Measurements from ENCODE around the gene JAKMIP1.

The JAKMIP1 gene

DNA sequence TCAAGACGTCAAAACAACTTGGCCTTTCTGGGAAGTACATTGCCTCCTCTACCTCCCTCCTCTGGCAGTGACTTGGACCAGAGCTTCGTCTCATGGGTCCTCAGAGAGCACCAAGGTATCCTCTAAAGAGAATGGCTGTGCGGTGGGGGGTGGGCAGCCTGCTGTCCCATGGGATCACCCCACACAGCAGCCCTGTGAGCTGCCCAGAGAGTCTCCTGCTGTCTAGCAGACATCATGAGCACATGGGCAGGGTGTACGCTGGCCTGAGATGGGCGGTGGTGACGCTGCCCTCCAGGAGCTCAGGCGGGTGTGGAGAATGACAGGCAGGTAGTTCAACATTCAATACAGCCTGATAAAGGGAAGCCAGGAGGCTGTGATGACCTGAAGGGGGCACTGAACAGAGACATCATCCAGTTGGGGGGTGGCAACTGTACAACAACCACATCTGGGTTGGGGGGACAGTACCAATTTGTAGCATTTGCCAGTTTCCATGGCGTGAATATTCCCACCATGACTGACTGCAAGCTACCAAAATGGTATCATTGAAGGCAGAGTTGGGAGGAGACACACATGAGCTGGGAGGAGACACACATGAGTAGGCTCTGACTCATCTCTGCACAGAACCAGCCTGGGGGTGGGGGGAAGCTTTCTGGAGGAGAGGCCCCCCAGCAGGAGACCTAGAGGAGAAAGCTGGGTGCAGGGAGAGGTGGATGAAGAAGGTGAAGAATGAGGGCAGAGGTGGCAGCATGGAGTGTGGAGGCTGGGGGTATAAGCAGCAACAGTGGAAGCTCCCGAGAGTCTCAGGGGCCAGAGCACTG lies 218.0 kb downstream of the JAKMIP1 start:
- DNase-seq: no peak

DNA sequence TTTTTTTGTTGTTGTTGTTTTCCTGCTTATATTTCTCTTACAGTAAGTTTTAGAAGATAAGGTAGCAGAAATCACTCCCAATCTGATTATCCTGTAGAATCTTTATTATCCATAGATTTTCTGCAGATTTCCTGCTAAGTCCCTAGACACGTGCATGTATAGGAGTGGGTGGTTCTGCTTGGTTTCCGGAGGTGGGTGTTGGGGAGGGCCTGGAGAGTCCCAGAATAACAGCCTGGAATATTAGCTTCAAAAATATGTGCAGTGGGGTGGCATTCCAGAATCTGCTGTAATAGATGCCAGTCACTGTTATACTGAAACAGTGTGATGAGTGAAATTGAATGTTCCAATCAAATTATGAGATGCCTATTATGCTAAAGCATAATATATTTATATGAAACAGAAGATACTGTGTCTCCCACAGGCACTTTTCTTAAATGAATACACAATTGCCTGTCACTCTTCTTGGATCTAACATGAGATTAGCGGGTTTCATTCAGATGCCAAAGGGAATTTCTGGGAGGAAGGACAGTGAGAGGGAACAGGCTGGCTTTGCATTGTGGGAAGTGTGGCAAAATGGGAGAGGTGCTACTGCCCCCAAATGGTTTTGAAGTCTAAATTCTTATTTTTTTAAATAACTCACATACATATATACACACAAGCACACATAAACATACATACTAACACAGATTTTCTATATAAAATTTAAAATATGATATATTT lies 219.8 kb downstream of the JAKMIP1 start:
- peak in 1 of 2 experiments; percentile 8 for DNase-seq

DNA sequence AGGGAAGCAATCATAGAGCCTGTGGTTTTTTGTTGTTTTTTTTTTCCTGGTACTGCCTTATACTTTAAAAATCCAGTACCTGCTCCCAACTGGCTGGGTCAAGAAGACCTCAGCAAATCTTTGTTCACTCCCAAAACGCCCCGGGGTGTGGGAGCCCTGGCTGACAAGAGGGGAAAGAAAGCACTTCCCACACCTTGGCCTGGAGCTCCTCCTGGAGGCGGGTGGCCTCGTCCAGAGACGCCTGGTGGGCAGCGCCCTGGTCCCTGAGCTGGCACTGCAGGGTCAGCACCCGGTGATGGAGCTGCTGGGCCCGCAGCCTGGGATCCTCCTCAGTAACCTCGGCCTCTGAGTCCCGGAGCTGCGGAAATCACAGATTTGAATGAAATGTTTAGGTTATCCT lies 220.4 kb downstream of the JAKMIP1 start:
- DNase-seq: no peak

DNA sequence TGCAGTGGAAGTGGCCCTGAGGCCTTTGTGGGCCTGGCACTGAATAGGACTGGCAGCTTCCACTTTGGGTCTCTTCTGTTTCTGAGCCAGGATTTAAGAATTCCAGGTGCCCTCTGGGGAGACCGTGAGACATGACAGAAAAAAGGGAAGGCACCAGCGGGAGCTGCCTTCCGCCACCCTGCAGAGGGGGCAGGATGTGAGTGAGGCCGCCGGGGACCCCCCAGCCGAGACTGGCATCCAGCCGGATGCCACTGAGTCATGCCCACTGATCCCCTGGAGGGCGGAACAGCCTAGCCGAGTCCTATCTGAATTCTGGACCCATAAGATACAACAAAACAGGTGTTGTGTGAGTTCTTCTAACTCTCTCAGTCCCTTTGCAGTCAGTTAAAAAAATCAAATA lies 223.4 kb downstream of the JAKMIP1 start:
- no peak for DNase-seq

DNA sequence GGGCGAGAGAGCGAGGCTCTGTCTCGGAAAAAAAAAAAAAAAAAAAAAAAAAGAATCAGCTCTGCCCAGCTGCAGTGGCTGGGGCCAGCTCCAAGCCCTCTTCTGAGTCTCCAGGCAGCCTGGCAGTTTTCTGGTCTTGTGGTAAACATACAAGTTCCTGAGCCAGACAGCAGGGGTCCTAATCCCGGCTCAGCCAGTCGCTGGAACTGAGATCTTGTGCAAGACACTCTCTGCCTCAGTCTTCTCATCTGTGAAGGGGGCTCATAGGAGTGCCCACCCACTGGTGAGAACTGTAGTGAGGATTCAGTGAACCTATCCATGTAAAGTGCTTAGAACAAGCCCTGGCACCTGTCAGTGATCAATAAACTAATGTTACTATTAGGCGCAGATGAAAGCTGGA lies 223.9 kb downstream of the JAKMIP1 start:
- DNase-seq: no peak

Measured in SW 1271 (cell line).